T-helper 2 cell treated with Interferon-gamma antibody and Interleukin-4, amounts not matched to agents 5 μg/mL and 100 μg/mL, for 36 hours (primary cell): ENCODE measurements around the gene KCNJ15.

Source experiments
- DNase-seq: peaks from one replicate; pipeline ENCODE4 v3.0.0; 2021; ENCODE audit warnings: low spot score
- H3K27ac Mint-ChIP-seq: one replicate; pipeline ENCODE4 v1.8.0; 2021; ENCODE audit warnings: mild to moderate bottlenecking, mixed read lengths
- H3K27me3 Mint-ChIP-seq: one replicate; pipeline ENCODE4 v1.8.0; 2021; ENCODE audit warnings: low read depth, mixed read lengths
- H3K36me3 Mint-ChIP-seq: one replicate; pipeline ENCODE4 v1.8.0; 2021; ENCODE audit warnings: low read depth, mixed read lengths
- H3K4me1 Mint-ChIP-seq: one replicate; pipeline ENCODE4 v1.8.0; 2021; ENCODE audit warnings: low read depth, mixed read lengths
- H3K4me3 Mint-ChIP-seq: one replicate; pipeline ENCODE4 v1.8.0; 2022; ENCODE audit warnings: mild to moderate bottlenecking, moderate library complexity, mixed read lengths
- H3K9me3 Mint-ChIP-seq: one replicate; pipeline ENCODE4 v1.8.0; 2021; ENCODE audit warnings: mixed read lengths

The KCNJ15 gene

GRCh38 chr21:38256599-38257302, at the start of gene KCNJ15:
TSS of gene KCNJ15 (plus strand) at chr21:38256991. CDS start at chr21:38299262, 42,271 bp downstream.
- Mint-ChIP-seq H3K36me3 (no peaks in the 10 kb centered on the region), H3K27me3 (peaks cover 47% of the 10 kb centered on the region), H3K4me3 (no peak within 1 kb of the TSS), H3K27ac (no peak within 1 kb of the TSS), H3K9me3 (no peaks in the 10 kb centered on the region), H3K4me1 (no peaks in the 10 kb centered on the region)
- DNase-seq, result no peak

DNA sequence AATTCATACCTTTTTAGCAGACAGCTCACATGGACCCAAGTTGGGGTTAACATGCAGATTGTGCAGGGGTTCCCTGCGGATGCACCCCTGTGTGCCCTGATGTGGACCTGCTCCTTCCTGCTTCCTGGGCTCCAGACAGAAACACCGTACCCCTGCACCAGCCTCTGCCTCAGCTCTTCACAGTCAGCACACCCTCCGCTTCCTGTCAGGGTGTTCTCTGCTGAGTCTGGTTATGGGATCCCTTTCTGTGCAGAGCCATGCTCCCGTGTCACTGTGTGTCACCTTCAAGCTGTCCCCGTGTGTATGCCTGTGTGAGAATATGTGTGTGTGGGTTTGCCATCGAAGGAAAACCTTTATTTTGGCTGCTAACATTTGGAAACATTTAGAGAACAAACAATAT, 48.7 kb upstream of the KCNJ15 start:
- Mint-ChIP-seq H3K4me1 (no peaks in the 10 kb centered on the region), H3K27me3 (peaks cover 20% of the 10 kb centered on the region), H3K9me3 (no peaks in the 10 kb centered on the region), H3K27ac (no peak overlapping the region), H3K4me3 (no peak overlapping the region), H3K36me3 (no peaks in the 10 kb centered on the region)
- DNase-seq, result no peak

DNA sequence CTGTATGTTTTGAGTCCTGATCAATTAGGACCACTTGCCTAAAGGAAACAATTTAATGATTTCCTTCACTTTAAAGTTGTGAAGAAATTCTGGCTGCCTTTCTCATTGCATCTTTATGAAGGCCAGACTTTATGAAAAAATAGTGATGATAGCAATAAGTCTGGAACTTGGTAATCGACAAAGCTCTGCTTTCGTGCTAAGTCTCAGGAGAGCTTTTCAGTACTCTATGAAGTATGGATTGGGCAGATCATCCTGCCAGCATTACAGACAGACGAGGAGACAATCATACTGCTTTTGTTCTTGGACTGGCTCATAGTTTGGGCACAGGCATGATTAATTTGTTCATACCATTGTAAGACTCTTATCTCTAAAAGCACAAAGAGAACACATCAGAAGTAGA, 45.5 kb upstream of the KCNJ15 start:
- DNase-seq, result no peak
- Mint-ChIP-seq H3K4me1 (no peaks in the 10 kb centered on the region), H3K4me3 (no peak overlapping the region), H3K36me3 (no peaks in the 10 kb centered on the region), H3K27ac (no peak overlapping the region), H3K9me3 (no peaks in the 10 kb centered on the region), H3K27me3 (peaks cover 22% of the 10 kb centered on the region)

- Mint-ChIP-seq H3K36me3 (no peaks in the 10 kb centered on the region), H3K9me3 (no peaks in the 10 kb centered on the region), H3K4me3 (no peak overlapping the region), H3K27ac (no peak overlapping the region), H3K27me3 (peaks cover 22% of the 10 kb centered on the region), H3K4me1 (no peaks in the 10 kb centered on the region)
- no peak for DNase-seq
Observed at GRCh38 chr21:38212706-38213105, 44.1 kb upstream of the KCNJ15 start.

DNA sequence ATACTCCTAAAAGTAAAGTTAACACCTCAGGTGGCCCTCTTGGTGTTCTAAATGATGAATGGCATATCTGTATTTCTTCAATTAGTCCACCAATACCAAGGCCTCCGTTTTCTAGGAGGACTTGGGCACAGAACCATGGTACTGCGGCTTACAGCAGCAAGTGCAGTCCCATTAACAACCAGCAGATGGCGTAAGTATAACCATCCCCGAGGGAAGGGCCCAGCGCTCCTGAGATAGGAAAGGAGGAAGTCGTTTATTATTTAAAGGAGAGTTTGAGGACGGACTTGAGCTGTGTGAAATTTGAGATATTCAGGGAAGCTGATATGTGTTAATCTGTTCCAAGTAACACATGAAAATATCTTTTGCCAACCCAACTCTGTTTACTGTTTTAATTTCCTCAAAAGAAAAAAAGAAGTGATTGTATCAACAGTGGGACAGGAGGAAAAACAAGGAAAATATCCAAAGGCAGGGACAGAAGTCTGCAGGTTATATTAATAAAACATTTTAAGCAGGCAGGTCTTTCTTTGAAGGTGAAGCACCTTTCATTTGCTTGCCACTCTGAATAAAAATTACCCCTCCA, 37.7 kb upstream of the KCNJ15 start:
- no peak overlapping the region for H3K4me3 Mint-ChIP-seq
- no peaks in the 10 kb centered on the region for H3K36me3 Mint-ChIP-seq
- peaks cover 24% of the 10 kb centered on the region for H3K9me3 Mint-ChIP-seq
- DNase-seq, result peak; percentile 42
- peaks cover 2% of the 10 kb centered on the region for H3K27me3 Mint-ChIP-seq
- H3K4me1 Mint-ChIP-seq, result peaks cover 5% of the 10 kb centered on the region
- no peak overlapping the region for H3K27ac Mint-ChIP-seq

GRCh38 chr21:38220270-38220737, 36.5 kb upstream of the KCNJ15 start:
- H3K27me3 Mint-ChIP-seq, result no peaks in the 10 kb centered on the region
- no peaks in the 10 kb centered on the region for H3K36me3 Mint-ChIP-seq
- H3K4me3 Mint-ChIP-seq, result no peak overlapping the region
- no peak overlapping the region for H3K27ac Mint-ChIP-seq
- no peak for DNase-seq
- peaks cover 5% of the 10 kb centered on the region for H3K4me1 Mint-ChIP-seq
- H3K9me3 Mint-ChIP-seq, result peaks cover 36% of the 10 kb centered on the region

- no peaks in the 10 kb centered on the region for H3K27me3 Mint-ChIP-seq
- DNase-seq, result no peak
- H3K4me3 Mint-ChIP-seq, result no peak overlapping the region
- H3K9me3 Mint-ChIP-seq, result peaks cover 48% of the 10 kb centered on the region
- H3K36me3 Mint-ChIP-seq, result no peaks in the 10 kb centered on the region
- peaks cover 5% of the 10 kb centered on the region for H3K4me1 Mint-ChIP-seq
- H3K27ac Mint-ChIP-seq, result no peak overlapping the region
Observed at GRCh38 chr21:38221594-38221993, 35.2 kb upstream of the KCNJ15 start.

DNA sequence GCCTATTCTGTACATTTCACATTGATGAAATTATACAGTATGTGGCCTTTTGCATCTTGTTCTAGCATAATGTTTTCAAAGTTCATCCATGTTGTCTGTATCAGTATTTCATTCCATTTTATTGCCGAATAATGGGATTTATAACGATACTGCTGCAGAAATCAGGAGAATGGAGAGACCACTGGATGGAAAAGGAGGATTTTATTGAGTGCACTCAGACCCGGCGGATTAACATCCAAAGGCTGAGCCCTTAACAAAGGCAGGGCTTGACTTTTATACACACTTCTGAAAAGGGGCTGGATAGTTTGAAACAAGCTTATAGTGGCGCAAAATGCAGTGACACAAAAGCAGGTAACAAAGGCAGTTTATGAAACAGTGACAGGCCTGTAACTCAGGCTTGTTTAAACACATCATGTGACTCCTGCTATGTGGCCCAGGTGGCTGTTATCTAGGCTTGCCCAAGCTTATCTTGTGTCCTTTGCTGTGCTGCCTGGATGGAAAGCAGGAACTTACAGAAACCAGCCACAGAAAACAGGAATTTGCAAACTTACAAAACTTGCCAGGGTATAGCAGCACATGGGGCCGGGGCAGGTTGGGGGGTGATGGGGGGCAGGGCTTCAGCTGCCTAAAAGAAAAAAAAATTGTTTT, 32.8 kb upstream of the KCNJ15 start:
- Mint-ChIP-seq H3K36me3 (no peaks in the 10 kb centered on the region), H3K4me3 (no peak overlapping the region), H3K27me3 (no peaks in the 10 kb centered on the region), H3K9me3 (peaks cover 69% of the 10 kb centered on the region), H3K4me1 (peaks cover 5% of the 10 kb centered on the region), H3K27ac (no peak overlapping the region)
- DNase-seq, result no peak

- no peak for DNase-seq
- no peaks in the 10 kb centered on the region for H3K4me1 Mint-ChIP-seq
- H3K9me3 Mint-ChIP-seq, result peaks cover 75% of the 10 kb centered on the region
- no peaks in the 10 kb centered on the region for H3K27me3 Mint-ChIP-seq
- no peak overlapping the region for H3K4me3 Mint-ChIP-seq
- H3K27ac Mint-ChIP-seq, result no peak overlapping the region
- peaks cover 2% of the 10 kb centered on the region for H3K36me3 Mint-ChIP-seq
Observed at GRCh38 chr21:38227401-38227800, 29.4 kb upstream of the KCNJ15 start.

DNA sequence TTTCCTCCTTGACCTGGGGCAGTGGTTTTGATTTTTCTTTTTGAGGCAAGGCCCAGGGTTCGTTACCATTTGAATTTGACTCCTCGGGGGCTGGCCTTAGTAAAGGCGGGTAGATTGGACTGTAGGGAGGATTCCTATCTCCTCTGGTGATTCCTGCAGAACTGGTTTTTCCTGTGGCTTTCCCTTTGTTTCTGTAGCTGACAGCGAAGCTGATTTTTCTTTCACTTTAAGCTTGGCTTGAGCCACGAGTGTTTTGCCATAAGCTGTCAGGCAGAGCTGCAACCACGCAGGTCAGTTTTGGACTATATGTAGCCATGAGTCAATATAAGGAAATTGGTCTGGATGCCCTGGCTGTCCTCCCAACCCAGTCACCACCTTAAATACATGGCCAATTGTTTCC, 28.7 kb upstream of the KCNJ15 start:
- H3K4me1 Mint-ChIP-seq, result no peaks in the 10 kb centered on the region
- H3K36me3 Mint-ChIP-seq, result peaks cover 2% of the 10 kb centered on the region
- H3K27me3 Mint-ChIP-seq, result no peaks in the 10 kb centered on the region
- H3K4me3 Mint-ChIP-seq, result no peak overlapping the region
- no peak for DNase-seq
- H3K27ac Mint-ChIP-seq, result no peak overlapping the region
- peaks cover 72% of the 10 kb centered on the region for H3K9me3 Mint-ChIP-seq

- peaks cover 2% of the 10 kb centered on the region for H3K36me3 Mint-ChIP-seq
- DNase-seq, result no peak
- H3K27me3 Mint-ChIP-seq, result no peaks in the 10 kb centered on the region
- H3K4me3 Mint-ChIP-seq, result no peak overlapping the region
- H3K9me3 Mint-ChIP-seq, result peaks cover 71% of the 10 kb centered on the region
- no peak overlapping the region for H3K27ac Mint-ChIP-seq
- no peaks in the 10 kb centered on the region for H3K4me1 Mint-ChIP-seq
Observed at GRCh38 chr21:38228537-38228936, 28.3 kb upstream of the KCNJ15 start.

DNA sequence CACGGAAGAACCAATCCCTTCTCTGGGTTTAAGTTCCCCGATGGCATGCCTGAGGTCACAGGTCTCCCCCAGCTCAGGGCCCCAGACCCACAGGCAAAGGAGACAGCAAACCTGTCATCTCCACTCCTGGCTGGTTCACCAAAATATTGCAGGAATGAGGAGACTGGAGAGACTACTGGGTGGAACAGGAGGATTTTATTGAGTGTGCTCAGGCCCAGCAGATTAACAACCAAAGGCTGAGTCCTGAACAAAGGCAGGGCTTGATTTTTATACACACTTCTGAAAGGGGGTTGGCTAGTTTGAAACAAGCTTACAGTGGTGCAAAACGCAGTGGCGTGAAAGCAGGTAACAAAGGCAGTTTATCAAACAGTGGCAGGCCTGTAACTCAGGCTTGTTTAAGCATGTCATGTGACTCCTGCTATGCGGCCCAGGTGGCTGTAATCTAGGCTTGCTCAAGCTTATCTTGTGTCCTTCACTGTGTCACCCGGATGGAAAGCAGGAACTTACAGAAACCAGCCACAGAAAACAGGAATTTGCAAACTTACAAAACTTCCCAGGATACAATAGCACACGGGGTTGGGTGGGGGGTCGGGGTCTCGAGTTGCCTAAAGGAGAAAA, 27.4 kb upstream of the KCNJ15 start:
- DNase-seq, result no peak
- Mint-ChIP-seq H3K4me3 (no peak overlapping the region), H3K27me3 (no peaks in the 10 kb centered on the region), H3K27ac (no peak overlapping the region), H3K9me3 (peaks cover 68% of the 10 kb centered on the region), H3K4me1 (no peaks in the 10 kb centered on the region), H3K36me3 (peaks cover 2% of the 10 kb centered on the region)

GRCh38 chr21:38234395-38235142, 22.2 kb upstream of the KCNJ15 start:
- Mint-ChIP-seq H3K4me1 (no peaks in the 10 kb centered on the region), H3K9me3 (peaks cover 26% of the 10 kb centered on the region), H3K36me3 (peaks cover 2% of the 10 kb centered on the region), H3K27ac (no peak overlapping the region), H3K4me3 (no peak overlapping the region), H3K27me3 (no peaks in the 10 kb centered on the region)
- DNase-seq, result no peak
